NCI-H526 (cell line): ENCODE data around the gene KISS1R.

Source experiments
- DNase-seq, 2 experiments: peaks; one replicate each; lab custom pipeline; 2025; lab: John Stamatoyannopoulos, UW

Gene KISS1R

GRCh38 chr19:938233-938923 lies 21.2 kb downstream of the KISS1R start:
- no peak for DNase-seq

GRCh38 chr19:939439-939838 lies 22.3 kb downstream of the KISS1R start:
- DNase-seq, result no peak

- no peak for DNase-seq
Observed at GRCh38 chr19:939922-940321, 22.8 kb downstream of the KISS1R start.

- DNase-seq, result peak in 1 of 2 experiments; percentile 46
Observed at GRCh38 chr19:940591-941291, 23.6 kb downstream of the KISS1R start.

GRCh38 chr19:941292-942132 lies 24.4 kb downstream of the KISS1R start:
- DNase-seq, result no peak

GRCh38 chr19:942133-942645 lies 25.1 kb downstream of the KISS1R start:
- DNase-seq, result no peak

- no peak for DNase-seq
Observed at GRCh38 chr19:943551-944170, 26.5 kb downstream of the KISS1R start.

GRCh38 chr19:944171-944567 lies 27.0 kb downstream of the KISS1R start:
- peak in 1 of 2 experiments; percentile 21 for DNase-seq

- no peak for DNase-seq
Observed at GRCh38 chr19:944663-945241, 27.6 kb downstream of the KISS1R start.

GRCh38 chr19:945401-946252 lies 28.5 kb downstream of the KISS1R start:
- no peak for DNase-seq

GRCh38 chr19:947090-947706 lies 30.1 kb downstream of the KISS1R start:
- DNase-seq, result no peak

GRCh38 chr19:947707-948539 lies 30.8 kb downstream of the KISS1R start:
- no peak for DNase-seq

GRCh38 chr19:948842-949496 lies 31.8 kb downstream of the KISS1R start:
- no peak for DNase-seq

GRCh38 chr19:950352-951066 lies 33.4 kb downstream of the KISS1R start:
- DNase-seq, result no peak

- DNase-seq, result no peak
Observed at GRCh38 chr19:952049-952679, 35.0 kb downstream of the KISS1R start.

GRCh38 chr19:952680-953444 lies 35.7 kb downstream of the KISS1R start:
- DNase-seq, result peak; percentile 40 to 74
